ENCODE measurements around the gene RAB8B. TPM values are rescaled to one million over a fixed set of nuclear protein-coding genes. Genes with fewer than 3 reads are reported as not detected.

RAB8B gene
- total and polyA plus RNA-seq, 9 of the 15 experiments (the other 6 are each of a cell fraction or from before 2014, with no cell fraction given), result 7.8 to 32.1 (median 24.2) TPM

DNA sequence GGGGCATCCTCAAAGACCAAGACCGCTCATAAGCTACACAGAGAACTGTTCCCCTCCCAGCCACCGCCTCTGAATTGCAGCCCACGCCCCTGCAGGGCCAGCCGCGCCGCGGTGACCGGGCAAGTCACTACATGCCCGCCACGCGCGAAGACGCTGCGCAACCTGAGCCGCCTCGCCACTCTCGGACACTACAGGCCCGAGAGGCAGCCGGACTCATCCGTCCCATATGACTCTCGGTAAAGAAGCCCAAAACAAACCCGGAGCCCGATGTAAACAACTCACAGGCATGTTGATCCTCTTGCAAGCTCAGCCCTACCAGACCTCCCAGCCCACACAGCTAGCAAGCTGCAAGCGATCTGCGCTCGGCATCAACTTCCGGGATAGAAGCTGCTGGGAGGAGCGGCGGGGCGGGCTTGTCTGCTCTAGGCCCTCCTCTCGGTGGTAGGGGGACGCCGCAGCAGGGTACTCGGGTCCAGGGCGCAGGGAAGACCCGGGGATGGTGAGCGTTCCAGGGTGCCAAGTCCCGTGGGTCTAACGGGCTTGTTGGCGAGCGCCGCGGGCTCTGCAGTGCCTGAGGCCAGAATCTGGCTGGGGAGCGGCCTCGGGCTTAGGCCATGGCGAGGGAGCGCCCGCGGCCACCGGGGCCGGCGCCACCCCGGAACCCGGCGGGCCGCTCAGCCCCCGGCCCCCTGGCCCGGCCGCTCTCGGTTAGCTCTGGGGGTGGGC lies 32.1 kb upstream of the RAB8B start, which contains the start of gene RPS27L (continued):
- TF ChIP-seq POLR2G (IDR thresholded peaks at IDR 0.05; ENCODE audit: low read depth, low read length) (peak; percentile 98), JUN (IDR thresholded peaks at IDR 0.05; ENCODE audit: borderline replicate concordance, low read depth, low read length) (no peak; the same call in 1 of the 2 replicates), JUN (CRISPR knock-in tag; IDR thresholded peaks at IDR 0.05; ENCODE audit: borderline replicate concordance) (no peak), ATF7 (IDR thresholded peaks at IDR 0.05) (peak; percentile 70), ZNF431 (CRISPR knock-in tag; IDR thresholded peaks at IDR 0.05) (peak; percentile 43; the same call in 1 of the 2 replicates), SUPT5H (IDR thresholded peaks at IDR 0.05) (peak; percentile 94), ZNF184 (CRISPR knock-in tag; IDR thresholded peaks at IDR 0.05) (no peak), RBBP5 (IDR thresholded peaks at IDR 0.05; ENCODE audit: borderline replicate concordance, insufficient read depth, low read length, poor library complexity, severe bottlenecking) (peak; percentile 90), ZSCAN29 (IDR thresholded peaks at IDR 0.05) (peak; percentile 9; the same call in 1 of the 2 replicates), ZNF311 (CRISPR knock-in tag; IDR thresholded peaks at IDR 0.05) (no peak), HSF4 (CRISPR knock-in tag; IDR thresholded peaks at IDR 0.05; ENCODE audit: borderline replicate concordance) (no peak; the same call in 1 of the 2 replicates), MAFK (IDR thresholded peaks at IDR 0.05; ENCODE audit: low read length) (0 out of 2 replicates have a peak, but pooled peaks have one; percentile 10)
- TF ChIP-seq, protein P1, sequence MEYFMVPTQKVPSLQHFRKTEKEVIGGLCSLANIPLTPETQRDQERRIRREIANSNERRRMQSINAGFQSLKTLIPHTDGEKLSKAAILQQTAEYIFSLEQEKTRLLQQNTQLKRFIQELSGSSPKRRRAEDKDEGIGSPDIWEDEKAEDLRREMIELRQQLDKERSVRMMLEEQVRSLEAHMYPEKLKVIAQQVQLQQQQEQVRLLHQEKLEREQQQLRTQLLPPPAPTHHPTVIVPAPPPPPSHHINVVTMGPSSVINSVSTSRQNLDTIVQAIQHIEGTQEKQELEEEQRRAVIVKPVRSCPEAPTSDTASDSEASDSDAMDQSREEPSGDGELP (CRISPR knock-in tag; IDR thresholded peaks at IDR 0.05; ENCODE audit: borderline replicate concordance), result peak; percentile 93
- TF ChIP-seq, protein P2, sequence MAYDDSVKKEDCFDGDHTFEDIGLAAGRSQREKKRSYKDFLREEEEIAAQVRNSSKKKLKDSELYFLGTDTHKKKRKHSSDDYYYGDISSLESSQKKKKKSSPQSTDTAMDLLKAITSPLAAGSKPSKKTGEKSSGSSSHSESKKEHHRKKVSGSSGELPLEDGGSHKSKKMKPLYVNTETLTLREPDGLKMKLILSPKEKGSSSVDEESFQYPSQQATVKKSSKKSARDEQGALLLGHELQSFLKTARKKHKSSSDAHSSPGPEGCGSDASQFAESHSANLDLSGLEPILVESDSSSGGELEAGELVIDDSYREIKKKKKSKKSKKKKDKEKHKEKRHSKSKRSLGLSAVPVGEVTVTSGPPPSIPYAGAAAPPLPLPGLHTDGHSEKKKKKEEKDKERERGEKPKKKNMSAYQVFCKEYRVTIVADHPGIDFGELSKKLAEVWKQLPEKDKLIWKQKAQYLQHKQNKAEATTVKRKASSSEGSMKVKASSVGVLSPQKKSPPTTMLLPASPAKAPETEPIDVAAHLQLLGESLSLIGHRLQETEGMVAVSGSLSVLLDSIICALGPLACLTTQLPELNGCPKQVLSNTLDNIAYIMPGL (CRISPR knock-in tag; IDR thresholded peaks at IDR 0.05), result 0 out of 2 replicates have a peak, but pooled peaks have one; percentile 22
- TF ChIP-seq, protein P3, sequence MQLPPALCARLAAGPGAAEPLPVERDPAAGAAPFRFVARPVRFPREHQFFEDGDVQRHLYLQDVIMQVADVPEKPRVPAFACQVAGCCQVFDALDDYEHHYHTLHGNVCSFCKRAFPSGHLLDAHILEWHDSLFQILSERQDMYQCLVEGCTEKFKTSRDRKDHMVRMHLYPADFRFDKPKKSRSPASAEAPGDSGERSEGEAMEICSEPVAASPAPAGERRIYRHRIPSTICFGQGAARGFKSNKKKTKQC (CRISPR knock-in tag; IDR thresholded peaks at IDR 0.05), result no peak; the same call in 1 of the 2 replicates
- TF ChIP-seq, protein P4, sequence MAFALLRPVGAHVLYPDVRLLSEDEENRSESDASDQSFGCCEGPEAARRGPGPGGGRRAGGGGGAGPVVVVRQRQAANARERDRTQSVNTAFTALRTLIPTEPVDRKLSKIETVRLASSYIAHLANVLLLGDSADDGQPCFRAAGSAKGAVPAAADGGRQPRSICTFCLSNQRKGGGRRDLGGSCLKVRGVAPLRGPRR (CRISPR knock-in tag; IDR thresholded peaks at IDR 0.05), result 0 out of 2 replicates have a peak, but pooled peaks have one; percentile 23
- TF ChIP-seq, protein P5, sequence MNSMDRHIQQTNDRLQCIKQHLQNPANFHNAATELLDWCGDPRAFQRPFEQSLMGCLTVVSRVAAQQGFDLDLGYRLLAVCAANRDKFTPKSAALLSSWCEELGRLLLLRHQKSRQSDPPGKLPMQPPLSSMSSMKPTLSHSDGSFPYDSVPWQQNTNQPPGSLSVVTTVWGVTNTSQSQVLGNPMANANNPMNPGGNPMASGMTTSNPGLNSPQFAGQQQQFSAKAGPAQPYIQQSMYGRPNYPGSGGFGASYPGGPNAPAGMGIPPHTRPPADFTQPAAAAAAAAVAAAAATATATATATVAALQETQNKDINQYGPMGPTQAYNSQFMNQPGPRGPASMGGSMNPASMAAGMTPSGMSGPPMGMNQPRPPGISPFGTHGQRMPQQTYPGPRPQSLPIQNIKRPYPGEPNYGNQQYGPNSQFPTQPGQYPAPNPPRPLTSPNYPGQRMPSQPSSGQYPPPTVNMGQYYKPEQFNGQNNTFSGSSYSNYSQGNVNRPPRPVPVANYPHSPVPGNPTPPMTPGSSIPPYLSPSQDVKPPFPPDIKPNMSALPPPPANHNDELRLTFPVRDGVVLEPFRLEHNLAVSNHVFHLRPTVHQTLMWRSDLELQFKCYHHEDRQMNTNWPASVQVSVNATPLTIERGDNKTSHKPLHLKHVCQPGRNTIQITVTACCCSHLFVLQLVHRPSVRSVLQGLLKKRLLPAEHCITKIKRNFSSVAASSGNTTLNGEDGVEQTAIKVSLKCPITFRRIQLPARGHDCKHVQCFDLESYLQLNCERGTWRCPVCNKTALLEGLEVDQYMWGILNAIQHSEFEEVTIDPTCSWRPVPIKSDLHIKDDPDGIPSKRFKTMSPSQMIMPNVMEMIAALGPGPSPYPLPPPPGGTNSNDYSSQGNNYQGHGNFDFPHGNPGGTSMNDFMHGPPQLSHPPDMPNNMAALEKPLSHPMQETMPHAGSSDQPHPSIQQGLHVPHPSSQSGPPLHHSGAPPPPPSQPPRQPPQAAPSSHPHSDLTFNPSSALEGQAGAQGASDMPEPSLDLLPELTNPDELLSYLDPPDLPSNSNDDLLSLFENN (IDR thresholded peaks at IDR 0.05; ENCODE audit: low read depth in 2 of 2, low read length in 2 of 2), result 0 out of 4 replicates have a peak, but pooled peaks of 1 of the 2 experiments have one; percentile 47
